ENCODE measurements around the gene ATG16L1.

DNA sequence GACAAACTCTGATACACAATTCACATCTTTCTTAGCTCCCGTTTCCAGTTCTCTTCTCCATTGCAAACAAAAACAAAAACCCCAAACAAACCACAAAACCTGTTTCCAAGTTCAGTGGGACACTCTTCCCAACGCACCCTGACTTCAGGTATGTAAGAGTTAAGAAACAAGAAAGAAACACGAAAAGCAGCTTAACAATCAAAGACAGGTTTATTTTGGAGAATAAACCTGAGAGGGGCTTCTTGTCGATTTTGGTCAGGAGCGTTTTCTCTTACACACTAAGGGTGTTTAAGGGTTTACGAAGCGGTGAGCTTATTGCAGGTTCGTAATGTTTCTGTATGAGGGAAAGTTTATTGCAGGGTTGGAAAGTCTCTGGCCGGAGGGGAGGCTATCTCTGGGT, 905 bp upstream of the ATG16L1 start:
- TF ChIP-seq, protein P1, sequence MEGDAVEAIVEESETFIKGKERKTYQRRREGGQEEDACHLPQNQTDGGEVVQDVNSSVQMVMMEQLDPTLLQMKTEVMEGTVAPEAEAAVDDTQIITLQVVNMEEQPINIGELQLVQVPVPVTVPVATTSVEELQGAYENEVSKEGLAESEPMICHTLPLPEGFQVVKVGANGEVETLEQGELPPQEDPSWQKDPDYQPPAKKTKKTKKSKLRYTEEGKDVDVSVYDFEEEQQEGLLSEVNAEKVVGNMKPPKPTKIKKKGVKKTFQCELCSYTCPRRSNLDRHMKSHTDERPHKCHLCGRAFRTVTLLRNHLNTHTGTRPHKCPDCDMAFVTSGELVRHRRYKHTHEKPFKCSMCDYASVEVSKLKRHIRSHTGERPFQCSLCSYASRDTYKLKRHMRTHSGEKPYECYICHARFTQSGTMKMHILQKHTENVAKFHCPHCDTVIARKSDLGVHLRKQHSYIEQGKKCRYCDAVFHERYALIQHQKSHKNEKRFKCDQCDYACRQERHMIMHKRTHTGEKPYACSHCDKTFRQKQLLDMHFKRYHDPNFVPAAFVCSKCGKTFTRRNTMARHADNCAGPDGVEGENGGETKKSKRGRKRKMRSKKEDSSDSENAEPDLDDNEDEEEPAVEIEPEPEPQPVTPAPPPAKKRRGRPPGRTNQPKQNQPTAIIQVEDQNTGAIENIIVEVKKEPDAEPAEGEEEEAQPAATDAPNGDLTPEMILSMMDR (IDR thresholded peaks at IDR 0.05; ENCODE audit: borderline replicate concordance, extremely low read depth, low read length, poor library complexity, severe bottlenecking): no peak
- TF ChIP-seq EZH2 (IDR thresholded peaks at IDR 0.05; ENCODE audit: borderline replicate concordance, low read depth, low read length, severe bottlenecking): no peak

Measured in DND-41 (cell line).